Panc1 (cell line): Measurements from ENCODE around the gene WFS1.

Source experiments
- TF ChIP-seq, protein P1 (sequence below): fragments of 450-650 bp; IDR thresholded peaks from 2 replicates; pipeline ENCODE4 v1.5.1; 2017; ENCODE audit warnings: mild to moderate bottlenecking
- TF ChIP-seq, protein P2 (sequence below), 2 experiments: IDR thresholded peaks; 2 replicates each; pipeline ENCODE4 v1.6.1; 2011 to 2012; ENCODE audit warnings: low read depth in 2 of 2, control low read depth in 1 of 2, low read length in 1 of 2, mild to moderate bottlenecking in 1 of 2, moderate library complexity in 1 of 2; ENCODE audit not compliant: insufficient read depth in 1 of 2

DNA sequence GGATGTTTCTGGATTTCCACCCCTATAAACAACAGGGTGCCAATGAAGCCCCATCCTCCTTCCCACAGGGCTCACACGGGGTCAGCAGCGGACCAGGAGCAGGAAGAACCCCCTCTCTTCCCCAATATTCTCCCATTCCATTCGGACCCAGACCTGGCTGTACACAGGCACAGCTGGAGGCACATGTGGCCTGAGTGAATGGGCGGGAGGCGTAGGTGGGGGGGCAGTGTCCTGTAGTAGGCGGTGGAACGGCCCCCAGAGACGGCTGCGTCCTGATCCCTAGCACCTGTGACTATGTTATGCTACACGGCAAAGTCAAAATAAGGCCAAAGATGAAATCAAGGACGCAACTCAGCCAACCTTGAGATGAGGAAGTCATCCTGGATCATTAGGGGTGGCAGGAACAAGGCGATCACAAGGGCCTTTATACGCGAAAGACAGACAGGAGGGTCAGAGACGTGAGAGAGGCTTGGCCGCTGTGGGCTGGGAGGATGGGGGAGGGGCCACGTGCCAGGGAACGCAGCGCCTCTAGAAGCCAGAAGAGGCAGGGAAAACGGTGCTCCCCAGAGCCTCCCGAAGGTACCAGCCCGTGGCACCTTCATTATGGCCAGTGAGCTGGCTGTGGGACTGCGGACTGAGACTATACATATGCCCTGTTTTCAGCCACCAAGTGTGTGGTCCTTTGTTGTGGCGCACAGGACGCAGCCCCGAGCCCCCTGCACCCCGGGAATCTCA is 75.6 kb downstream of the WFS1 start:
- TF ChIP-seq, protein P1, sequence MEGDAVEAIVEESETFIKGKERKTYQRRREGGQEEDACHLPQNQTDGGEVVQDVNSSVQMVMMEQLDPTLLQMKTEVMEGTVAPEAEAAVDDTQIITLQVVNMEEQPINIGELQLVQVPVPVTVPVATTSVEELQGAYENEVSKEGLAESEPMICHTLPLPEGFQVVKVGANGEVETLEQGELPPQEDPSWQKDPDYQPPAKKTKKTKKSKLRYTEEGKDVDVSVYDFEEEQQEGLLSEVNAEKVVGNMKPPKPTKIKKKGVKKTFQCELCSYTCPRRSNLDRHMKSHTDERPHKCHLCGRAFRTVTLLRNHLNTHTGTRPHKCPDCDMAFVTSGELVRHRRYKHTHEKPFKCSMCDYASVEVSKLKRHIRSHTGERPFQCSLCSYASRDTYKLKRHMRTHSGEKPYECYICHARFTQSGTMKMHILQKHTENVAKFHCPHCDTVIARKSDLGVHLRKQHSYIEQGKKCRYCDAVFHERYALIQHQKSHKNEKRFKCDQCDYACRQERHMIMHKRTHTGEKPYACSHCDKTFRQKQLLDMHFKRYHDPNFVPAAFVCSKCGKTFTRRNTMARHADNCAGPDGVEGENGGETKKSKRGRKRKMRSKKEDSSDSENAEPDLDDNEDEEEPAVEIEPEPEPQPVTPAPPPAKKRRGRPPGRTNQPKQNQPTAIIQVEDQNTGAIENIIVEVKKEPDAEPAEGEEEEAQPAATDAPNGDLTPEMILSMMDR = no peak
- TF ChIP-seq, protein P2, sequence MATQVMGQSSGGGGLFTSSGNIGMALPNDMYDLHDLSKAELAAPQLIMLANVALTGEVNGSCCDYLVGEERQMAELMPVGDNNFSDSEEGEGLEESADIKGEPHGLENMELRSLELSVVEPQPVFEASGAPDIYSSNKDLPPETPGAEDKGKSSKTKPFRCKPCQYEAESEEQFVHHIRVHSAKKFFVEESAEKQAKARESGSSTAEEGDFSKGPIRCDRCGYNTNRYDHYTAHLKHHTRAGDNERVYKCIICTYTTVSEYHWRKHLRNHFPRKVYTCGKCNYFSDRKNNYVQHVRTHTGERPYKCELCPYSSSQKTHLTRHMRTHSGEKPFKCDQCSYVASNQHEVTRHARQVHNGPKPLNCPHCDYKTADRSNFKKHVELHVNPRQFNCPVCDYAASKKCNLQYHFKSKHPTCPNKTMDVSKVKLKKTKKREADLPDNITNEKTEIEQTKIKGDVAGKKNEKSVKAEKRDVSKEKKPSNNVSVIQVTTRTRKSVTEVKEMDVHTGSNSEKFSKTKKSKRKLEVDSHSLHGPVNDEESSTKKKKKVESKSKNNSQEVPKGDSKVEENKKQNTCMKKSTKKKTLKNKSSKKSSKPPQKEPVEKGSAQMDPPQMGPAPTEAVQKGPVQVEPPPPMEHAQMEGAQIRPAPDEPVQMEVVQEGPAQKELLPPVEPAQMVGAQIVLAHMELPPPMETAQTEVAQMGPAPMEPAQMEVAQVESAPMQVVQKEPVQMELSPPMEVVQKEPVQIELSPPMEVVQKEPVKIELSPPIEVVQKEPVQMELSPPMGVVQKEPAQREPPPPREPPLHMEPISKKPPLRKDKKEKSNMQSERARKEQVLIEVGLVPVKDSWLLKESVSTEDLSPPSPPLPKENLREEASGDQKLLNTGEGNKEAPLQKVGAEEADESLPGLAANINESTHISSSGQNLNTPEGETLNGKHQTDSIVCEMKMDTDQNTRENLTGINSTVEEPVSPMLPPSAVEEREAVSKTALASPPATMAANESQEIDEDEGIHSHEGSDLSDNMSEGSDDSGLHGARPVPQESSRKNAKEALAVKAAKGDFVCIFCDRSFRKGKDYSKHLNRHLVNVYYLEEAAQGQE (IDR thresholded peaks at IDR 0.05; ENCODE audit: insufficient read depth in 1 of 2, low read depth in 2 of 2, low read length in 1 of 2) = no peak
